ENCODE data around the gene ANO8. TPM values are rescaled to one million over a fixed set of nuclear protein-coding genes. Genes with fewer than 3 reads are reported as not detected.

Gene ANO8
- total and polyA plus RNA-seq, 2 experiments from 2014 or later: 3.6 to 21.1 TPM

GRCh38 chr19:17351815-17352435 is 17.3 kb upstream of the ANO8 start:
- no peak for DNase-seq (ENCODE audit: low read depth in 1 of 2, low spot score in 1 of 2)

GRCh38 chr19:17348700-17349099 is 14.0 kb upstream of the ANO8 start:
- Histone ChIP-seq H3K9me3 (ENCODE audit: low read depth) (no peaks in the 10 kb centered on the region), H3K27ac (no peak overlapping the region), H3K36me3 (no peaks in the 10 kb centered on the region), H3K4me3 (no peak overlapping the region), H3K4me1 (ENCODE audit: low read depth) (no peaks in the 10 kb centered on the region), H3K27me3 (no peaks in the 10 kb centered on the region)
- no peak for TF ChIP-seq CTCF (IDR thresholded peaks at IDR 0.05; ENCODE audit: low read depth, low read length)
- peak in 1 of 2 donors; percentile 80 for DNase-seq (ENCODE audit: low read depth in 1 of 2, low spot score in 1 of 2)

More at GRCh38 chr19:17351815-17352435, 17.3 kb upstream of the ANO8 start:
- Histone ChIP-seq H3K4me1 (ENCODE audit: low read depth) (no peaks in the 10 kb centered on the region), H3K36me3 (no peaks in the 10 kb centered on the region), H3K4me3 (no peak overlapping the region), H3K27me3 (no peaks in the 10 kb centered on the region), H3K27ac (no peak overlapping the region), H3K9me3 (ENCODE audit: low read depth) (no peaks in the 10 kb centered on the region)
- TF ChIP-seq CTCF (IDR thresholded peaks at IDR 0.05; ENCODE audit: low read depth, low read length): no peak

GRCh38 chr19:17347877-17348276 is 13.2 kb upstream of the ANO8 start:
- Histone ChIP-seq H3K4me1 (ENCODE audit: low read depth) (no peaks in the 10 kb centered on the region), H3K9me3 (ENCODE audit: low read depth) (no peaks in the 10 kb centered on the region), H3K27me3 (no peaks in the 10 kb centered on the region), H3K27ac (no peak overlapping the region), H3K36me3 (no peaks in the 10 kb centered on the region), H3K4me3 (no peak overlapping the region)
- no peak for TF ChIP-seq CTCF (IDR thresholded peaks at IDR 0.05; ENCODE audit: low read depth, low read length)
- no peak for DNase-seq (ENCODE audit: low read depth in 1 of 2, low spot score in 1 of 2)

GRCh38 chr19:17347361-17347760 is 12.7 kb upstream of the ANO8 start:
- peak in 1 of 2 donors; percentile 43 for DNase-seq (ENCODE audit: low read depth in 1 of 2, low spot score in 1 of 2)
- Histone ChIP-seq H3K4me1 (ENCODE audit: low read depth) (no peaks in the 10 kb centered on the region), H3K36me3 (no peaks in the 10 kb centered on the region), H3K27ac (no peak overlapping the region), H3K4me3 (no peak overlapping the region), H3K9me3 (ENCODE audit: low read depth) (no peaks in the 10 kb centered on the region), H3K27me3 (no peaks in the 10 kb centered on the region)
- no peak for TF ChIP-seq CTCF (IDR thresholded peaks at IDR 0.05; ENCODE audit: low read depth, low read length)

- peak; percentile 68 to 77 for DNase-seq (ENCODE audit: low read depth in 1 of 2, low spot score in 1 of 2)
- no peaks in the 10 kb centered on the region for H3K9me3 ChIP-seq (ENCODE audit: low read depth)
- no peaks in the 10 kb centered on the region for H3K4me1 ChIP-seq (ENCODE audit: low read depth)
- no peaks in the 10 kb centered on the region for H3K36me3 ChIP-seq
- H3K27me3 ChIP-seq: no peaks in the 10 kb centered on the region
- no peak overlapping the region for H3K4me3 ChIP-seq
- TF ChIP-seq CTCF (IDR thresholded peaks at IDR 0.05; ENCODE audit: low read depth, low read length): peak; percentile 87
- H3K27ac ChIP-seq: no peak overlapping the region
Measured at GRCh38 chr19:17346109-17346671, 11.5 kb upstream of the ANO8 start.
